HG02759 (cell line): Measurements from ENCODE around the gene LLGL2.

Experiments used
- ATAC-seq: cut with Tn5 transposase; IDR thresholded peaks from one replicate; pipeline ENCODE4 v1.9.1; 2021; ENCODE audit warnings: mild to moderate bottlenecking, moderate library complexity; ENCODE audit not compliant: unreplicated experiment

LLGL2 gene

DNA sequence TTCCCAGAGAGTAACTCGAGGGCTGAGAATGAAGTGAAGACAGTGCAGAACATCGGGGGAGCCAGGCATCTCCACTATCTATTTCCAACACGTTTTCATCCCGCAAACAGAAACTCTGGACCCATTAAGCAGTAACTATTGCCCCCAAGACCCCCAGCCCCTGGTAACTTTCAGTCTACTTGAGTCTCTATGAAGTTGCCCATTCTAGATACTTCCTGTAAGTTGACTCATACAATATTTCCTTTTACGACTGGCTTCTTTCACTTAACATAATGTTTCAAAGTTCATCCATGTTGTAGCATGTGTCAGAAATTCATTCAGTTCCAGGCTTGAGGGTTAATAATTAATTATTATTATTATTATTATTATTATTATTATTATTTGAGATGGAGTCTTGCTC is 81.6 kb downstream of the LLGL2 start:
- ATAC-seq: no peak

DNA sequence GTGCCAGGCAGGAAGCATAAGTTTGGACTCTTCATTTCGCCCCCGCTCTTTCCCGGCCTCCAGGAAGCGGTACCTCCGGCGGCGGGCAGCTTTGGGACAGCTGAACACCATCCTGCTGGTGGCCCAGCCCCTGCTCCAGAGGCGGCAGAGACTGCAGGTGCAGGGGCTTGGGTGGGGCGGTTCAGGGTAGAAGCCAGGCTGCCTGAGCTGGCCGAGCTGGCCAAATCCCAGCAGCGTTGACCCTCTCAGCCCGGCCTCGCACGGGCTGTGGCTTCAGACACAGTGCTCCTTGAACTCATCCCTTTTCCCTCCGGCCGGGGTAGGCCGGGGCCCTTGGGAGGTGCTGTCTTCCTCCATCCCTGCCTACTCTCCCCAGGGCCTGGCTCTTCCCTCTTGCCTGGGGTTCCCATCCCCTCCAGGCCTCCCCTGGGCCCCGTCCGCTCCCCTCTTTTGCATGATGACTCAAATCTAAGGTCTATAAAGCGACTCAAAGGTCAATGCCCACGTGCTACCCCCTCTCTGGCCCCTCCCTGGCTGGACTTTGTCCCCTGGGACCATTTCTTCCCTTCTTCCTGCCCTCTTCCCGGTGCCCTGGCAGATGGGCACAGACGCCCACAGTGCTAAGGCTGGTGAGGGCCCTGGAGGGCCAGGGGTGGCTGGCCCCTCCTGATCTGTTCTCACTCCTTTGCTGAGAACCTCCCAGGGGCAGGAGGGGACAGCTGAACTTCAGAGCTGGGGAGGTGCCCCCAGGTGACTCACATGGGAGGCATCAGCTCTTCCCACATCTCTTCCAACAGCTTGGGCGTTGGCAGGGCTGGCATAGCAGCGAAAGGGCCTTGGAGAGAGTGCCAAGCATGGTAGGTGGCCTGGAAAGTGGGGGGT is 84.8 kb downstream of the LLGL2 start:
- no peak for ATAC-seq

DNA sequence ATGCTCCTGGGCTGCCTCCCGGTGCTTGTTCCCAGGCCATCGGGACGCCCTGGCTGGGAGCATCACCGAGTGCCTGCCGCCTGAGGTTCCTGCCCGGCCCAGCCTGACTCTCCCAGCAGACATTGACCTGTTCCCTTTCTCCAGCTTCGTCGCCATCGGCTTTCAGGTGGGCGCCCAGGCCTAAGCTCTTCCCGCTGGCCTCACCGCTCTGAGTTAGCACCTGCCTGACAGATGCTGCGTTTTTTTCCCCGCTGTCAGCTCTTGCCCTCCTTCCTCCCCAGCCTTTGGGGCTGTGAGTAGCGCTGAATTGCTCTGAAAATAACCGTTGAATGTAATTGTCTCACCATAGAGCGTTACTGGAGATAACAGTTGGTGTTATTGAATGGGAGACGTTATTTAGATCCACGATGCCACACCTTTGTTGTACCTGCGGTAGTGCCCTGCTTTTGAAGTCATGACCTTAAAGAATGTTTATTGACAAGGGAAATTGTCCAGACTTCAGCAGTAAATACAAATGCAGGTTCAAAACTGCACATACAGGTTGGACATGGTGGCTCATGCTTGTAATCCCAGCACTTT is 86.4 kb downstream of the LLGL2 start:
- ATAC-seq: no peak

DNA sequence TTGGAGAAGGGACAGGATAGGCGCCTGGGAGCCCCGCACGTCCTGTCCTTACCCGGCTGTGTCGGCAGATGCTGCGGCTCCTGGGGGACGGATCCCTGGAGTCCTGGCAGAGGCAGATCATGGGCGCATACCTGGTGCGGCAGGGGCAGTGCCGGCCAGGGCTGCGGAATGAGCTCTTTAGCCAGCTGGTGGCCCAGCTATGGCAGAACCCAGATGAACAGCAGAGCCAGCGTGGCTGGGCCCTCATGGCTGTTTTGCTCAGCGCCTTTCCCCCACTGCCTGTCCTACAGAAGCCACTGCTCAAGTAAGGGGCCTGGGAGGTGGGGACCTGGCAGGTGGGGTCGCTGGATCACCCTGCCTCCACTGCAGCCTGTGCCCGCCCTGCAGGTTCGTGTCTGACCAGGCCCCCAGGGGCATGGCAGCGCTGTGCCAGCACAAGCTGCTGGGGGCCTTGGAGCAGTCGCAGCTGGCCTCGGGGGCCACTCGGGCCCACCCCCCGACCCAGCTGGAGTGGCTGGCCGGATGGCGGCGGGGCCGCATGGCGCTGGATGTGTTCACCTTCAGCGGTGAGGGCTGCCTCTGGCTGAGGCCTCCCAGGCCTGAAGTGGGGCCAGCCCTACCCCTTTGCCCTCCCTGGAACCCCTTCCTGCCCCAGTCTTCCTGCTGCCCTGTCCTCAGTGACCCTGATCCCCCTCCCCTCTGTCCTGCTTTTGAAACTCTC is 87.6 kb downstream of the LLGL2 start:
- ATAC-seq: no peak

DNA sequence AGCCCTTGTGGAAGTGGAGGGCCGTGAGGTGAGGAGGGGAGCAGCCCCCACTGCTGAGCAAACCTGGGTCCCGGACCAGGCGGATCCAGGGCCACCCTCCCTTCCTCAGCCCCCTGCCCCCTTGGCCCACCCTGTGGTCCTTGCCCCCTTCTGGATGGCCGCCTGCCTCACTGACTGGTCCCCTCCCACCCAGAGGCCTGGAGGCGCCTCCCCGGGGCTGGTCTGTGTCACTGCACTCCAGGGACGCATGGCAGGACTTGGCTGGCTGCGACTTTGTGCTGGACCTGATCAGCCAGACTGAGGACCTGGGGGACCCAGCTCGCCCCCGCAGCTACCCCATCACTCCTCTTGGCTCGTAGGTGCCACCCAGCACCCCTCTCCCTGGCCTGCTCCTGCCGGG is 88.5 kb downstream of the LLGL2 start:
- no peak for ATAC-seq

DNA sequence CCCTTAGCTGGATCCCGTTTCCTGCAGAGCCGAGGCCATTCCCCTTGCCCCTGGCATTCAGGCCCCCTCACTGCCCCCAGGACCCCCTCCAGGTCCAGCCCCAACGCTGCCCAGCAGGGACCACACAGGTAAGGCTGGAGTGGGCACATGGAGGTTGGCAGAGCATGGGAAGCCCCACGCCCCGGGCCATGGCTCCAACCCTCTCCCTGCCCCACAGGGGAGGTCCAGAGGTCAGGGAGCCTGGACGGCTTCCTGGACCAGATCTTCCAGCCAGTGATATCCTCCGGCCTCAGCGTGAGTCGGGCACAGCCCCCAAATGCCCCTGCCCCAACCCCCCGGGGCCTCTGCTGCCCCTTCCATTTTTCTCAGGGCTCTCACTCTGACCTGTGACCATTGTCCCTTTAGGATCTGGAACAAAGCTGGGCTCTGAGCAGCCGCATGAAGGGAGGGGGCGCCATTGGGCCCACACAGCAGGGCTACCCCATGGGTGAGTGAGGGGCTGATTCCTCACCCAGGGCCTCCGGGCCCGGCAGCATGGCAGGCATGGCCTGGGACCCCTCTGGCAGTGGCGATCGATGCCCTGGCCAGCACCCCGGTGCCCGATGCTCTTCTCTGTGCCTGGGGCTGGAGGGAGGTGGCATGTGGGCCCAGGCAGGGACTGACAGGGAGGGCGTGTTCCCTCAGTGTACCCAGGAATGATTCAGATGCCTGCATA is 89.2 kb downstream of the LLGL2 start:
- ATAC-seq: no peak

DNA sequence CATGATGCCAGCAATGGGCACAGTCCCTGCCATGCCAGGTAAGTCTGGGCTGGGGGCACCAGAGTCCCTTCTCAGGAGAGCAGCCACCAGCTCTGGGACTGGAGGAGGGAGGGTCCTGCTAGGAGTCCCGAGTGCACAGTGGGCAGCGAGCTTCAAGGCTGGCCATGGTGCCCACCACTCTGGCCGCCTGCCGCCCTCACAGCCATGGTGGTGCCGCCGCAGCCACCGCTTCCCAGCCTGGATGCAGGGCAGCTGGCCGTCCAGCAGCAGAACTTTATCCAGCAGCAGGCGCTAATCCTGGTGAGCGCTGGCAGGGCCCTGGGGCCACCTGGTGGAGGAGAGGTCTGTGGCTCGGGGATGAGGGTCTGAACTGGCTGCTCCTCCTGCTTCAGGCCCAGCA is 89.8 kb downstream of the LLGL2 start:
- no peak for ATAC-seq

DNA sequence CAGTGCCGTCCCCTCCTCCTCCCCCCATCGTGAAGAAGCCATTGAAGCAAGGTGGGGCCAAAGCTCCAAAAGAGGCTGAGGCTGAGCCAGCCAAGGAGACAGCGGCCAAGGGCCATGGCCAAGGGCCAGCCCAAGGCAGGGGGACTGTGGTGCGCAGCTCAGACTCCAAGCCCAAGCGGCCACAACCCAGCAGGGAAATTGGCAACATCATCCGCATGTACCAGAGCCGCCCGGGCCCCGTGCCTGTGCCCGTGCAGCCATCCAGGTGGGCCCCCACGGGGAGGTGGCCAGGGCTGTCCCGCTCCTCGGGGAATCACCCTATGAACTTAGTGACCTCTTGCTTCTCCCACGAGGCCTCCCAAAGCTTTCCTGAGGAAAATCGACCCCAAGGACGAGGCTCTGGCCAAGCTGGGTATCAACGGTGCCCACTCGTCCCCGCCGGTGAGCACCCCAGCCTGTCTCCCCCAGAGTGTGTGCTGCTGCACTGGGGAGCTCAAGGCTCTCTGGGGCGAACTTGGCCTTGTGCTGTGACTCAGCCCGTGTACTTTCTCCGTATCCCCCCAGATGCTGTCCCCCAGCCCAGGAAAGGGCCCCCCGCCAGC is 91.1 kb downstream of the LLGL2 start:
- ATAC-seq: no peak

DNA sequence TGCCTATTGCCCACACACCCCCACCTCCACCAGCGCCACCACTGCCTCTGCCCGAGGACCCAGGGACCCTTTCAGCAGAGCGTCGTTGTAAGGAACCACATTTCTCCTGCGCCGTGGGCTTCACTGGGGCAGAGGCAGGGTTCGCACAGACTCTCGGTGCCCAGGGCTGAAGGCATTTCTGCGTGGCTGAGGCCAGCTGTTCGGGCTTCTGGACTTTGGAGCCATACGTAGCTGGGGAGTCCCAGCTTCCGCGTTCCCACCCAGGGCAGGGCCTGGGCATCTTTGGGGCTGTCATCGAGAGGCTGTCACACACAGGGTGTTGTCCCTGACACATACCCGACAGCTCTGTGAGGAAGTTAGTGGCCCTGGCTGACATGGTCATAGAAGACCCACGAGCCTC is 91.7 kb downstream of the LLGL2 start:
- ATAC-seq: no peak

DNA sequence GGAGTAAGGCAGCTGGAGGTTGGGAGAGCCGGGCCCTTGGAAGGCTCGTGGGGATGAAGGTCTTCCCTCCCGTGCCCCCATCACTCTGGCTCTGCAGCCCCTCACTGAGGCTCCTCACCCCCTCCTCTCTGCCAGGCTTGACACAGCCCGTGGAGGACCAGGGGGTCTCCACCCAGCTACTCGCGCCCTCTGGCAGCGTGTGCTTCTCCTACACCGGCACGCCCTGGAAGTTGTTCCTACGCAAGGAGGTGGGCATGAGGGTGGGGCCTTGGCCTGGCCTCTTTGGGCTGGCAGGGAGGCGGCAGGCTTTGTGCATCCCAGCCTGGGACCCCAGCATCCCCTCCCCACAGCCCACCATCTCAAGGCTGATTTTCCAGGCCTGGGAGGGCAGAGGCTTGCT is 92.2 kb downstream of the LLGL2 start:
- no peak for ATAC-seq

DNA sequence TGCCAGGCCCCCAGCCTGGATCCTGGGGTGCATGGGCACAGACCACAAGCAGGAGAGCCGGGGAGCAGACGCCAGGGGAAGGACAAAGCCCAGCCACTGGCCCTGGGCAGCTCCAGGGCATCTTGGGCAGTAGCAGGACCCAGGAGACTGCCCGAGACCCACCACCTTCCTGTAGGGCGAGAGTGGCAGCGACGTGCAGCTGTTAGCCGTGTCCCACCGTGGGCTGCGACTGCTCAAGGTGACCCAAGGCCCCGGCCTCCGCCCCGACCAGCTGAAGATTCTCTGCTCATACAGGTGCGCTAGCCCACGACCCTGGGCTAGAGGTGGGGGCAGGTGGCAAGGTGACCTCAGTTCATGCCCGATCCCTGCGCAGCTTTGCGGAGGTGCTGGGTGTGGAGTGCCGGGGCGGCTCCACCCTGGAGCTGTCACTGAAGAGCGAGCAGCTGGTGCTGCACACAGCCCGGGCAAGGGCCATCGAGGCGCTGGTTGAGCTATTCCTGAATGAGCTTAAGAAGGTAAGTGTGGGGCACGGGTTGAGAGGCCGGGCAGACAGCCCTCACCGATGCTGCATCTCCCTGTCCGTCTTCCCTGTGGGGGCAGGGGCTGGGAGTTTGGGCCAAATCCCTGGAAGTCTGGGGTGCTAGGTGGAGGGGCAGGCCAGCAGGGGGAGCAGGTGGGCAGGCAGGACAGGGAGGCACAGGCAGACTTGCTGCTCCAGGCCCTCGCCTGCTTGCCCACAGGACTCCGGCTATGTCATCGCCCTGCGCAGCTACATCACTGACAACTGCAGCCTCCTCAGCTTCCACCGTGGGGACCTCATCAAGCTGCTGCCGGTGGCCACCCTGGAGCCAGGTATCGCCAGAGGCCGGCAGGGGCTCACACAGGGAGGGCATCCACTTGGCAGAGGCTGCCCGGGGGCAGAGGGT is 94.3 kb downstream of the LLGL2 start:
- no peak for ATAC-seq

DNA sequence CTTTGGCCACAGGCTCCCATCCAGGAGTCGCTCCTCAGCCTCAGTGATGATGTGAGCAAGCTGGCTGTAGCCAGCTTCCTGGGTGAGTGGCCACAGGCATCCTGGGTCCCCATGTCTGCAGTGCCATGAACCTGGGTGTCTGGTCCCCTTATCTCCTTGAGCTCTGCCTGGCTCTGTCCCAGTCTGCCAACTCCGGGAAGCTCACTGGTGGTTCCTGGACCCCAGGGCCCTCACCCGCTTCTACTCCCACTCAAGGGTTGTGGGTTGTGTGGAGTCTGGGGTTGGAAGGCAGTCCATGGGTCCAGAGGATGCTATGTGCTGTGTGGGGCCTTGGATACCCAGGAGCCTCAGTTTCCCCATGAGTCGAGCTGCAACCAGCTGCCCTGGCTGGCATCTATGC is 96.0 kb downstream of the LLGL2 start:
- ATAC-seq: no peak

DNA sequence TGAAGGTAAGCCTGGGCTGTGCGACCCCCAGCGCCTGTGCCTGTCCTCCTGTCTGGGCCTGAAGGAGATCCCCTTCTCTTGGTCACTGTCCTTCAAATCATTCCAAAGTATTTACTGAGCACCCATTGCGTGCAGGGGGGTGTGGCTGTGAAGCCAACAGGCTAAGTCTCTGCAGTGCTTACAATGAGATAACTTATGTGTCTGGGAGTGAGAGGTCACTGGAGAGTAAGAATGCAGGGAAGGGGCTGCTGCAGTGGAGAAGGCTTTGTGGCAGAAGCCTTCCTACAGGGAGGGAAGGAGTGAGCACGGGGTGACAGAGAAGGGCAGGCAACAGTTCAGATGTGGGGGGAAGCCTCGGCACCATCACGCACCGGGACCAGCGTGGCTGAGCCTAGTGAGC is 96.6 kb downstream of the LLGL2 start:
- ATAC-seq: no peak

DNA sequence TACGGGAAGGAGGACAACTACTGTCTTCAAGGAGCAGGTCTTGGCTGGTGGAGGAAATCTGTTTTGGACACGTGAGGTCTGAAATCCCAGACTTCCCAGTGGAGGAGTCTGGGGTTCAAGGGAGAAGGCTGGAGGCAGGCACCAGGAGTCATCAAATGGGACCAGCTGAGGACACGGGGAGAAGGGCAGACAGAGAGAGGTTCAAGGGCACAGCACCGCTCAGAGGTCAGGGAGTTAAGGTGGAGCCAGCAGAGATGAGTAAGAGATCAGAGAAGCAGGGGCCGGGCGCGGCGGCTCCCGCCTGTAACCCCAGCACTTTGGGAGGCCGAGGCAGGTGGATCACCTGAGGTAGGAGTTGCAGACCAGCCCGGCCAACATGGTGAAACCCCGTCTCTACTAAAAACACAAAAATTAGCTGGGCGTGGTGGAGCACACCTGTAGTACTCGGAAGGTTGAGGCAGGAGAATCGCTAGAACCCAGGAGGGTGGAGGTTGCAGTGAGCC is 97.3 kb downstream of the LLGL2 start:
- ATAC-seq: no peak

DNA sequence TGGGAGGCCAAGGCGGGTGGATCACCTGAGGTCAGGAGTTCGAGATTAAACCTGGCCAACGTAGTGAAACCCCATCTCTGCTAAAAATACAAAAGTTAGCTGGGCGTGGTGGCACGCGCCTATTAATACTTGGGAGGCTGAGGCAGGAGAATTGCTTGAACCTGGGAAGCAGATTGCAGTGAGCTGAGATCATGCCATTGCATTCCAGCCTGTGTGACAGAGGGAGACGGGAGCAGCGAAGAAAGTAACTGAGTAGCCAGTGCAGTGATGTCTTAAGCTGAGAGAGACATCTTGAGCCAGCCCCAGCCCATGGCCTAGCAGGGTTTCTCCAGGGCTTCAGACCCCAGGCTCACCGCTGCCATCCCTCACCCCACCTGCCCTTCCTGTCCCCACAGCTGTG is 97.9 kb downstream of the LLGL2 start:
- no peak for ATAC-seq

DNA sequence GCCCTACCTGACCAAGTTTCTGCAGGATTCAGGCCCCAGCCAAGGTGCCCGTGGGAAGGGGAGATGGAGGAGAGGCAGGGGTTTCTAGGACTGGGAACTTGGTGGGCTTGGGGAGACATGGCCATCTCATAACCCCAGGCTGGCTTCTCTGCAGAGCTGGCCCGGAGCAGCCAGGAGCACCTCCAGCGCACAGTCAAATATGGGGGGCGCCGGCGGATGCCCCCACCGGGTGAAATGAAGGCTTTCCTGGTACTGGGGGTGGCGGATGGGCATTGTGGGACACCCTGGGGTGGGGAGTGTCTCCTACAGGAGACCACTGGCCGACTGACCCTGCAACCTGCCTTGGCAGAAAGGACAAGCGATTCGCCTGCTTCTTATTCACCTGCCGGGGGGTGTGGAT is 98.5 kb downstream of the LLGL2 start:
- no peak for ATAC-seq
